PC-3 (cell line): ENCODE results near the gene SULT2B1. TPM values are rescaled to one million over a fixed set of nuclear protein-coding genes. Genes with fewer than 3 reads are reported as not detected.

Experiments used
- ATAC-seq: fragments of 200-7000 bp; cut with Tn5 transposase; 2 replicates; pipeline ENCODE4 v1.9.1; 2020; ENCODE audit warnings: mild to moderate bottlenecking, moderate library complexity
- BruUV-seq: library from RNA; stranded (reverse); fragments of 400-500 nt; replicated peaks from 2 replicates; lab custom pipeline; 2021; lab: Mats Ljungman, UMichigan
- CTCF ChIA-PET: fragments of 300-600 bp; sonication (Branson Sonifier 250); formaldehyde crosslinking; loops from one replicate; lab custom pipeline; 2022; ENCODE audit warnings: antibody characterized with exemption; lab: Charles Lee
- POLR2A ChIA-PET: fragments of 300-600 bp; sonication (Branson Sonifier 250); formaldehyde crosslinking; loops from one replicate; lab custom pipeline; 2022; ENCODE audit warnings: antibody characterized with exemption; ENCODE audit not compliant: unreplicated experiment; lab: Charles Lee
- DNase-seq: peaks from one replicate; pipeline ENCODE4 v3.0.0-alpha.2; 2015
- H2AFZ ChIP-seq: fragments of 300-600 bp; sonication (generic); 2 replicates; pipeline ENCODE4 v1.6.0; 2016; ENCODE audit warnings: antibody characterized with exemption, low read length
- H3F3A ChIP-seq: fragments of 300-600 bp; sonication (generic); one replicate; pipeline ENCODE4 v1.6.0; 2017; ENCODE audit warnings: antibody characterized with exemption, low read length, control low read depth, mild to moderate bottlenecking; ENCODE audit not compliant: unreplicated experiment
- H3K27ac ChIP-seq: fragments of 300-600 bp; sonication (generic); 2 replicates; pipeline ENCODE4 v1.5.1; 2016; ENCODE audit warnings: mild to moderate bottlenecking, low read length
- H3K27me3 ChIP-seq: fragments of 300-600 bp; sonication (generic); 2 replicates; pipeline ENCODE4 v1.6.1; 2016; ENCODE audit warnings: low read length, mixed read lengths
- H3K36me3 ChIP-seq: fragments of 300-600 bp; sonication (generic); 2 replicates; pipeline ENCODE4 v1.6.1; 2016; ENCODE audit warnings: low read depth, mixed run types, low read length, mixed read lengths
- H3K4me1 ChIP-seq: fragments of 300-600 bp; sonication (generic); 2 replicates; pipeline ENCODE4 v1.5.1; 2016; ENCODE audit warnings: low read length; ENCODE audit not compliant: insufficient read depth
- H3K4me2 ChIP-seq: fragments of 300-600 bp; sonication (generic); 2 replicates; pipeline ENCODE4 v1.6.0; 2016; ENCODE audit warnings: low read length
- H3K4me3 ChIP-seq: fragments of 300-600 bp; sonication (generic); 2 replicates; pipeline ENCODE4 v1.5.1; 2016; ENCODE audit warnings: mild to moderate bottlenecking, low read length, mixed read lengths
- H3K79me2 ChIP-seq: fragments of 300-600 bp; sonication (generic); 2 replicates; pipeline ENCODE4 v1.6.1; 2017; ENCODE audit warnings: low read length, mixed read lengths
- H3K9ac ChIP-seq: fragments of 300-600 bp; sonication (generic); 2 replicates; pipeline ENCODE4 v1.6.0; 2016; ENCODE audit warnings: mild to moderate bottlenecking, low read length
- H3K9me2 ChIP-seq: fragments of 300-600 bp; sonication (generic); replicated peaks from 2 replicates; pipeline ENCODE4 v1.6.1; 2016; ENCODE audit warnings: mixed run types, low read length, mixed read lengths
- H3K9me3 ChIP-seq: fragments of 300-600 bp; sonication (generic); 2 replicates; pipeline ENCODE4 v1.6.1; 2016; ENCODE audit warnings: low read length, mixed read lengths
- H4K20me1 ChIP-seq: fragments of 300-600 bp; sonication (generic); 2 replicates; pipeline ENCODE4 v1.6.1; 2016; ENCODE audit warnings: low read length, mixed read lengths
- CTCF ChIP-seq: fragments of 300-600 bp; sonication (generic); conservative IDR thresholded peaks from 2 replicates; pipeline ENCODE4 v1.5.1; 2017; ENCODE audit warnings: antibody characterized with exemption, low read depth, mild to moderate bottlenecking, low read length
- EZH2 ChIP-seq: fragments of 300-600 bp; sonication (generic); IDR thresholded peaks from one replicate; pipeline ENCODE4 v1.6.1; 2017; ENCODE audit warnings: antibody characterized with exemption, mild to moderate bottlenecking, low read length; ENCODE audit not compliant: unreplicated experiment
- EZH2phosphoT487 ChIP-seq: fragments of 300-600 bp; sonication (generic); IDR thresholded peaks from 2 replicates; pipeline ENCODE4 v1.6.1; 2018; ENCODE audit warnings: mild to moderate bottlenecking, antibody characterized with exemption, low read length, borderline replicate concordance
- intact Hi-C: fragments of 100-400 bp; cut with micrococcal nuclease; formaldehyde crosslinking; loops from 2 replicates; pipeline ENCODE4 v1.9.0; 2023
- total RNA-seq: library from RNA; depleted of rRNA; stranded (reverse); fragments of >200 nt; gene quantifications from 2 replicates; pipeline ENCODE4 v1.2.3, GENCODE V29; 2014

Gene SULT2B1
- total RNA-seq, 1 experiment from 2014 or later = 6.7 TPM

GRCh38 chr19:48509467-48510194 is 42.3 kb upstream of the SULT2B1 start:
- ATAC-seq (no peak), DNase-seq (no peak)
- CTCF ChIA-PET = interaction anchor here (0.5 to 0.6 kb wide), 2 partner anchors 76 to 79 kb away, joined by 4 to 5 read pairs; no protein-coding TSS in a partner anchor
- Histone ChIP-seq H3K9ac (no peak overlapping the region), H3K27ac (no peak overlapping the region), H3F3A (no peaks in the 10 kb centered on the region), H3K9me2 (no peaks in the 10 kb centered on the region), H3K79me2 (no peaks in the 10 kb centered on the region), H3K27me3 (no peaks in the 10 kb centered on the region), H3K9me3 (no peaks in the 10 kb centered on the region), H3K4me1 (no peaks in the 10 kb centered on the region; the same call in 1 of the 2 replicates), H3K4me3 (no peak overlapping the region), H3K36me3 (no peaks in the 10 kb centered on the region), H3K4me2 (no peak overlapping the region), H4K20me1 (no peaks in the 10 kb centered on the region), H2AFZ (no peak overlapping the region)
- BruUV-seq = no TSS peak
- intact Hi-C loops = no loop called here
- TF ChIP-seq CTCF (no peak), EZH2phosphoT487 (no peak), EZH2 (no peak)
- POLR2A ChIA-PET = no interaction called here

- peak; percentile 49 for ATAC-seq
- Histone ChIP-seq H3K27me3 (no peaks in the 10 kb centered on the region), H3K4me3 (peak overlapping the region; percentile 63), H3K79me2 (no peaks in the 10 kb centered on the region), H3K9me2 (no peaks in the 10 kb centered on the region), H4K20me1 (no peaks in the 10 kb centered on the region), H3K4me1 (no peaks in the 10 kb centered on the region; the same call in 1 of the 2 replicates), H3K9me3 (no peaks in the 10 kb centered on the region), H3K36me3 (no peaks in the 10 kb centered on the region), H3K4me2 (peak overlapping the region; percentile 83), H2AFZ (peak overlapping the region; percentile 91), H3K9ac (no peak overlapping the region), H3K27ac (no peak overlapping the region), H3F3A (no peaks in the 10 kb centered on the region)
- BruUV-seq = no TSS peak
- ChIA-PET POLR2A (no interaction called here), CTCF (interaction anchor here (0.6 to 0.7 kb wide), 2 partner anchors 73 to 465 kb away, joined by 3 to 7 read pairs; no protein-coding TSS in a partner anchor)
- intact Hi-C loops = no loop called here
- TF ChIP-seq EZH2 = no peak
- no peak for TF ChIP-seq EZH2phosphoT487
- no peak for TF ChIP-seq CTCF
- DNase-seq = peak; percentile 57
Observed at GRCh38 chr19:48510421-48511268, 41.3 kb upstream of the SULT2B1 start.
